HepG2 (cell line): ENCODE results near the gene C22orf31. TPM values are rescaled to one million over a fixed set of nuclear protein-coding genes. Genes with fewer than 3 reads are reported as not detected.

Experiments
- AHR ChIP-seq: IDR thresholded peaks from 2 replicates; pipeline ENCODE4 v1.6.1; 2018; ENCODE audit warnings: missing genetic modification reagents, missing compliant biosample characterization
- CBX2 ChIP-seq, 2 experiments: fragments of 200-600 bp in 1 of 2; sonication (generic); formaldehyde crosslinking in 1 of 2; IDR thresholded peaks; 2 replicates each; pipeline versions ENCODE4 v1.7.0 to v1.8.1; 2018 to 2022; ENCODE audit warnings: low read depth in 2 of 2, low read length in 1 of 2, mild to moderate bottlenecking in 1 of 2, missing genetic modification reagents in 1 of 2
- ETV6 ChIP-seq: sonication (generic); formaldehyde crosslinking; conservative IDR thresholded peaks from 2 replicates; pipeline ENCODE4 v1.4.0; 2020; ENCODE audit warnings: missing genetic modification reagents
- FOXC1 ChIP-seq: sonication (generic); formaldehyde crosslinking; IDR thresholded peaks from 2 replicates; pipeline ENCODE4 v1.8.0; 2022; ENCODE audit warnings: mild to moderate bottlenecking, missing genetic modification reagents, borderline replicate concordance
- GABPA ChIP-seq, 2 experiments: IDR thresholded peaks; 2 replicates each; pipeline ENCODE4 v1.6.1; 2011 to 2016; ENCODE audit warnings: low read depth in 2 of 2, low read length in 1 of 2, missing biosample characterization in 1 of 2, missing genetic modification characterization in 1 of 2
- HDAC1 ChIP-seq: sonication (generic); formaldehyde crosslinking; IDR thresholded peaks from 2 replicates; pipeline ENCODE4 v1.5.1; 2020; ENCODE audit warnings: mild to moderate bottlenecking, missing genetic modification reagents
- MED8 ChIP-seq: sonication (generic); formaldehyde crosslinking; IDR thresholded peaks from 2 replicates; pipeline ENCODE4 v1.8.1; 2023; ENCODE audit warnings: mild to moderate bottlenecking, missing genetic modification reagents; ENCODE audit not compliant: insufficient replicate concordance
- NFE2L2 ChIP-seq: fragments of 150-350 bp; IDR thresholded peaks from 2 replicates; pipeline ENCODE4 v1.6.1; 2014; ENCODE audit warnings: low read length
- POLR2A ChIP-seq, 2 experiments: IDR thresholded peaks; 2 replicates each; pipeline ENCODE4 v1.6.1; 2011; ENCODE audit warnings: low read depth in 2 of 2, low read length in 2 of 2, mild to moderate bottlenecking in 1 of 2, moderate library complexity in 1 of 2; ENCODE audit not compliant: insufficient read depth in 1 of 2
- PPARG ChIP-seq: conservative IDR thresholded peaks from 2 replicates; pipeline ENCODE4 v1.6.1; 2016; ENCODE audit warnings: missing biosample characterization, missing genetic modification reagents
- RARG ChIP-seq: sonication (generic); formaldehyde crosslinking; IDR thresholded peaks from 2 replicates; pipeline ENCODE4 v1.4.0; 2020; ENCODE audit warnings: low read depth, mild to moderate bottlenecking, missing genetic modification reagents
- SMAD9 ChIP-seq: sonication (generic); formaldehyde crosslinking; IDR thresholded peaks from 2 replicates; pipeline ENCODE4 v1.5.1; 2020; ENCODE audit warnings: mild to moderate bottlenecking, missing genetic modification reagents
- SP5 ChIP-seq: IDR thresholded peaks from 2 replicates; pipeline ENCODE4 v1.6.1; 2016; ENCODE audit warnings: low read depth, borderline replicate concordance
- TEAD3 ChIP-seq: optimal IDR thresholded peaks from 2 replicates; pipeline ENCODE3; 2016; ENCODE audit warnings: borderline replicate concordance
- ZNF24 ChIP-seq: fragments of 450-650 bp; IDR thresholded peaks from 2 replicates; pipeline ENCODE4 v1.6.1; 2017; ENCODE audit warnings: antibody characterized with exemption, mild to moderate bottlenecking
- ZNF512B ChIP-seq: sonication (generic); formaldehyde crosslinking; IDR thresholded peaks from 2 replicates; pipeline ENCODE4 v1.5.1; 2020; ENCODE audit warnings: missing genetic modification reagents, mild to moderate bottlenecking, borderline replicate concordance
- ZNF678 ChIP-seq: sonication (generic); formaldehyde crosslinking; IDR thresholded peaks from 2 replicates; pipeline ENCODE4 v1.4.0; 2020; ENCODE audit warnings: mild to moderate bottlenecking, missing genetic modification reagents
- ZUFSP ChIP-seq: sonication (generic); formaldehyde crosslinking; IDR thresholded peaks from 2 replicates; pipeline ENCODE4 v1.9.0; 2021; ENCODE audit warnings: missing genetic modification reagents, mild to moderate bottlenecking, borderline replicate concordance
- polyA plus RNA-seq, 8 experiments: library from polyadenylated mRNA; depleted of rRNA in 3 of 8; stranded (reverse) in 7 of 8; unstranded in 1 of 8; fragments of >200 nt; fragmentation: Illumina TruSeq in 4 of 8; extraction: Trizol in 4 of 8; gene quantifications; 2 replicates each; pipeline versions ENCODE4 v1.2.1 to v1.2.3, GENCODE V29; 2011 to 2016; ENCODE audit warnings: low read depth in 4 of 8, missing spikeins in 1 of 8, mixed read lengths in 1 of 8; ENCODE audit not compliant: insufficient read depth in 1 of 8
- total RNA-seq, 5 experiments: library from RNA; depleted of rRNA; stranded (reverse); fragments of >200 nt; fragmentation: Illumina TruSeq; extraction: Trizol; gene quantifications; 2 replicates each; pipeline ENCODE4 v1.2.3, GENCODE V29; 2016; ENCODE audit warnings: low read depth in 1 of 5
- TF ChIP-seq, protein P1 (sequence below): sonication (generic); formaldehyde crosslinking; IDR thresholded peaks from 2 replicates; pipeline ENCODE4 v1.4.0; 2020; ENCODE audit warnings: low read depth, missing genetic modification reagents
- TF ChIP-seq, protein P2 (sequence below): sonication (generic); formaldehyde crosslinking; IDR thresholded peaks from 2 replicates; pipeline ENCODE4 v1.4.0; 2020; ENCODE audit warnings: missing genetic modification reagents

C22orf31 gene
- total and polyA plus RNA-seq, 2 of the 13 experiments (the other 11 are each of a cell fraction or from before 2014, with no cell fraction given), result not detected

GRCh38 chr22:29031227-29032011 is 30.2 kb downstream of the C22orf31 start (continued):
- TF ChIP-seq ZUFSP (CRISPR knock-in tag) (no peak), AHR (no peak), ZNF512B (CRISPR knock-in tag) (no peak), MED8 (CRISPR knock-in tag) (no peak), PPARG (CRISPR knock-in tag) (peak; percentile 22; the same call in 1 of the 2 replicates), TEAD3 (CRISPR knock-in tag) (peak; percentile 75), RARG (CRISPR knock-in tag) (no peak), ETV6 (CRISPR knock-in tag) (no peak), ZNF678 (CRISPR knock-in tag) (0 out of 2 replicates have a peak, but pooled peaks have one; percentile 60), POLR2A (IDR thresholded peaks at IDR 0.05; ENCODE audit: insufficient read depth in 1 of 2, low read depth in 2 of 2, low read length in 2 of 2) (0 out of 4 replicates have a peak, but pooled peaks of 1 of the 2 experiments have one; percentile 25), FOXC1 (0 out of 2 replicates have a peak, but pooled peaks have one; percentile 51), GABPA (IDR thresholded peaks at IDR 0.05; ENCODE audit: low read depth, low read length) (no peak), GABPA (CRISPR knock-in tag; IDR thresholded peaks at IDR 0.05; ENCODE audit: low read depth) (peak; percentile 76), ZNF24 (no peak), CBX2 (IDR thresholded peaks at IDR 0.05; ENCODE audit: low read depth, low read length) (no peak), CBX2 (CRISPR knock-in tag; IDR thresholded peaks at IDR 0.05; ENCODE audit: low read depth) (no peak), NFE2L2 (peak; percentile 79; the same call in 1 of the 2 replicates), SMAD9 (CRISPR knock-in tag) (no peak), SP5 (CRISPR knock-in tag) (0 out of 2 replicates have a peak, but pooled peaks have one; percentile 12), HDAC1 (peak; percentile 27)
- TF ChIP-seq, protein P1, sequence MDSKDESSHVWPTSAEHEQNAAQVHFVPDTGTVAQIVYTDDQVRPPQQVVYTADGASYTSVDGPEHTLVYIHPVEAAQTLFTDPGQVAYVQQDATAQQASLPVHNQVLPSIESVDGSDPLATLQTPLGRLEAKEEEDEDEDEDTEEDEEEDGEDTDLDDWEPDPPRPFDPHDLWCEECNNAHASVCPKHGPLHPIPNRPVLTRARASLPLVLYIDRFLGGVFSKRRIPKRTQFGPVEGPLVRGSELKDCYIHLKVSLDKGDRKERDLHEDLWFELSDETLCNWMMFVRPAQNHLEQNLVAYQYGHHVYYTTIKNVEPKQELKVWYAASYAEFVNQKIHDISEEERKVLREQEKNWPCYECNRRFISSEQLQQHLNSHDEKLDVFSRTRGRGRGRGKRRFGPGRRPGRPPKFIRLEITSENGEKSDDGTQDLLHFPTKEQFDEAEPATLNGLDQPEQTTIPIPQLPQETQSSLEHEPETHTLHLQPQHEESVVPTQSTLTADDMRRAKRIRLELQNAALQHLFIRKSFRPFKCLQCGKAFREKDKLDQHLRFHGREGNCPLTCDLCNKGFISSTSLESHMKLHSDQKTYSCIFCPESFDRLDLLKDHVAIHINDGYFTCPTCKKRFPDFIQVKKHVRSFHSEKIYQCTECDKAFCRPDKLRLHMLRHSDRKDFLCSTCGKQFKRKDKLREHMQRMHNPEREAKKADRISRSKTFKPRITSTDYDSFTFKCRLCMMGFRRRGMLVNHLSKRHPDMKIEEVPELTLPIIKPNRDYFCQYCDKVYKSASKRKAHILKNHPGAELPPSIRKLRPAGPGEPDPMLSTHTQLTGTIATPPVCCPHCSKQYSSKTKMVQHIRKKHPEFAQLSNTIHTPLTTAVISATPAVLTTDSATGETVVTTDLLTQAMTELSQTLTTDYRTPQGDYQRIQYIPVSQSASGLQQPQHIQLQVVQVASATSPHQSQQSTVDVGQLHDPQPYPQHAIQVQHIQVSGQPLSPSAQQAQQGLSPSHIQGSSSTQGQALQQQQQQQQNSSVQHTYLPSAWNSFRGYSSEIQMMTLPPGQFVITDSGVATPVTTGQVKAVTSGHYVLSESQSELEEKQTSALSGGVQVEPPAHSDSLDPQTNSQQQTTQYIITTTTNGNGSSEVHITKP (CRISPR knock-in tag), result 0 out of 2 replicates have a peak, but pooled peaks have one; percentile 30
- TF ChIP-seq, protein P2, sequence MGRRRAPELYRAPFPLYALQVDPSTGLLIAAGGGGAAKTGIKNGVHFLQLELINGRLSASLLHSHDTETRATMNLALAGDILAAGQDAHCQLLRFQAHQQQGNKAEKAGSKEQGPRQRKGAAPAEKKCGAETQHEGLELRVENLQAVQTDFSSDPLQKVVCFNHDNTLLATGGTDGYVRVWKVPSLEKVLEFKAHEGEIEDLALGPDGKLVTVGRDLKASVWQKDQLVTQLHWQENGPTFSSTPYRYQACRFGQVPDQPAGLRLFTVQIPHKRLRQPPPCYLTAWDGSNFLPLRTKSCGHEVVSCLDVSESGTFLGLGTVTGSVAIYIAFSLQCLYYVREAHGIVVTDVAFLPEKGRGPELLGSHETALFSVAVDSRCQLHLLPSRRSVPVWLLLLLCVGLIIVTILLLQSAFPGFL (CRISPR knock-in tag), result no peak
